Skin of body (tissue), 2 donors: Measurements from ENCODE around the gene ST3GAL4. TPM values are rescaled to one million over a fixed set of nuclear protein-coding genes. Genes with fewer than 3 reads are reported as not detected.

ENCODE experiments used
- DNase-seq: peaks from one replicate; lab custom pipeline; 2025; lab: John Stamatoyannopoulos, UW
- total RNA-seq: library from RNA; depleted of rRNA; stranded (reverse); fragments of >200 nt; gene quantifications from one replicate; pipeline ENCODE4 v1.2.3, GENCODE V29; 2014

The ST3GAL4 gene
- total RNA-seq, 1 donor from 2014 or later: 34.3 TPM

- DNase-seq: no peak
These were observed 65.8 kb downstream of the ST3GAL4 start for GRCh38 chr11:126421271-126421671.

GRCh38 chr11:126422446-126422845 lies 67.0 kb downstream of the ST3GAL4 start:
- DNase-seq: no peak

GRCh38 chr11:126423154-126423553 lies 67.7 kb downstream of the ST3GAL4 start:
- no peak for DNase-seq

- no peak for DNase-seq
These were observed 68.3 kb downstream of the ST3GAL4 start for GRCh38 chr11:126423743-126424142.

GRCh38 chr11:126424471-126425039 lies 69.1 kb downstream of the ST3GAL4 start:
- no peak for DNase-seq

- no peak for DNase-seq
These were observed 70.6 kb downstream of the ST3GAL4 start for GRCh38 chr11:126426106-126426505.

- no peak for DNase-seq
These were observed 71.6 kb downstream of the ST3GAL4 start for GRCh38 chr11:126426820-126427749.

- DNase-seq: no peak
These were observed 75.3 kb downstream of the ST3GAL4 start for GRCh38 chr11:126430581-126431335.

- DNase-seq: no peak
These were observed 76.0 kb downstream of the ST3GAL4 start for GRCh38 chr11:126431401-126432064.

GRCh38 chr11:126432065-126432461 lies 76.6 kb downstream of the ST3GAL4 start:
- no peak for DNase-seq

GRCh38 chr11:126432525-126432924 lies 77.0 kb downstream of the ST3GAL4 start:
- DNase-seq: no peak

- no peak for DNase-seq
These were observed 77.9 kb downstream of the ST3GAL4 start for GRCh38 chr11:126433244-126433846.

GRCh38 chr11:126433989-126434949 lies 78.8 kb downstream of the ST3GAL4 start:
- DNase-seq: no peak

GRCh38 chr11:126434950-126435335 lies 79.5 kb downstream of the ST3GAL4 start:
- no peak for DNase-seq

GRCh38 chr11:126436209-126436755 lies 80.8 kb downstream of the ST3GAL4 start:
- DNase-seq: no peak

GRCh38 chr11:126437731-126438130 lies 82.2 kb downstream of the ST3GAL4 start:
- DNase-seq: no peak

GRCh38 chr11:126438272-126438671 lies 82.8 kb downstream of the ST3GAL4 start:
- no peak for DNase-seq

- no peak for DNase-seq
These were observed 83.2 kb downstream of the ST3GAL4 start for GRCh38 chr11:126438691-126439090.

GRCh38 chr11:126440276-126440675 lies 84.8 kb downstream of the ST3GAL4 start:
- no peak for DNase-seq
